GM12891 (cell line): Measurements from ENCODE around the gene LIF.
"Not testable (repeated sequence)": the region's sequence is repeated elsewhere in the genome, so short reads cannot be mapped to it uniquely, and the experiment has no call there.

Experiments
- DNase-seq: peaks from one replicate; pipeline ENCODE4 v3.0.0; 2011; ENCODE audit warnings: low spot score; ENCODE audit not compliant: insufficient read length
- FAIRE-seq: peaks from 2 replicates; lab custom pipeline; 2011; peaks lifted over from hg19 to GRCh38; lab: Jason Lieb, UNC
- PAX5 ChIP-seq: IDR thresholded peaks from 2 replicates; pipeline ENCODE4 v1.6.1; 2011; ENCODE audit warnings: low read length, moderate library complexity, mild to moderate bottlenecking; ENCODE audit not compliant: insufficient read depth, severe bottlenecking
- POLR2A ChIP-seq: IDR thresholded peaks from 2 replicates; pipeline ENCODE4 v1.6.1; 2011; ENCODE audit warnings: low read depth, low read length, control low read depth
- POLR2AphosphoS5 ChIP-seq: IDR thresholded peaks from 2 replicates; pipeline ENCODE4 v1.6.1; 2011; ENCODE audit warnings: low read depth, low read length, control low read depth
- POU2F2 ChIP-seq: IDR thresholded peaks from 2 replicates; pipeline ENCODE4 v1.6.1; 2011; ENCODE audit warnings: low read depth, mild to moderate bottlenecking, control low read depth, low read length, moderate library complexity
- SPI1 ChIP-seq: IDR thresholded peaks from 2 replicates; pipeline ENCODE4 v1.6.1; 2011; ENCODE audit warnings: low read depth, low read length, control low read depth
- TAF1 ChIP-seq: IDR thresholded peaks from 2 replicates; pipeline ENCODE4 v1.6.1; 2011; ENCODE audit warnings: low read depth, low read length, control low read depth

LIF gene

GRCh38 chr22:30202531-30203006 is 44.0 kb downstream of the LIF start:
- DNase-seq (no peak), FAIRE-seq (no peak)

GRCh38 chr22:30201945-30202344 is 44.6 kb downstream of the LIF start:
- no peak for FAIRE-seq
- DNase-seq: no peak
- TF ChIP-seq POLR2A (no peak), POU2F2 (no peak), TAF1 (no peak), POLR2AphosphoS5 (no peak), SPI1 (no peak), PAX5 (no peak)

More at GRCh38 chr22:30202531-30203006, 44.0 kb downstream of the LIF start:
- TF ChIP-seq PAX5: no peak
- TF ChIP-seq TAF1: no peak
- no peak for TF ChIP-seq SPI1
- TF ChIP-seq POLR2AphosphoS5: no peak

DNA sequence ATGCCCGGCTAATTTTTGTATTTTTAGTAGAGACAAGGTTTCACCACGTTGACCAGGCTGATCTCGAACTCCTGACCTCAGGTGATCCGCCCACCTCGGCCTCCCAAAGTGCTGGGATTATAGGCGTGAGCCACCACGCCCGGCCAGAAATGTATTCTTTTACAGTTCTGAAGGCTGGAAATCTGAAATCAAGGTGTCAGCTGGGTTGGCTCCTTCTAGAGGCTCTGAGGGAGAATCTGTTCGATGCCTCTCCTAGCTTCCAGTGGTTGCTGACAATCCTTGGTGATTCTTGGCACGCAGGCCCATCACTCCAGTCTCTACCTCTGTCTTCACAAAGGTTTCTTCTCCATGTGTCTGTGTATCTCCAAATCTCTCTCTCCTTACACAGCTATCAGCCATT is 45.7 kb downstream of the LIF start:
- FAIRE-seq, DNase-seq: not testable (repeated sequence)

- TF ChIP-seq PAX5 (no peak), POLR2A (no peak), POU2F2 (no peak), POLR2AphosphoS5 (no peak), TAF1 (no peak), SPI1 (no peak)
- FAIRE-seq (peak; percentile 45), DNase-seq (no peak)
Observed at GRCh38 chr22:30198921-30199320, 47.6 kb downstream of the LIF start.

DNA sequence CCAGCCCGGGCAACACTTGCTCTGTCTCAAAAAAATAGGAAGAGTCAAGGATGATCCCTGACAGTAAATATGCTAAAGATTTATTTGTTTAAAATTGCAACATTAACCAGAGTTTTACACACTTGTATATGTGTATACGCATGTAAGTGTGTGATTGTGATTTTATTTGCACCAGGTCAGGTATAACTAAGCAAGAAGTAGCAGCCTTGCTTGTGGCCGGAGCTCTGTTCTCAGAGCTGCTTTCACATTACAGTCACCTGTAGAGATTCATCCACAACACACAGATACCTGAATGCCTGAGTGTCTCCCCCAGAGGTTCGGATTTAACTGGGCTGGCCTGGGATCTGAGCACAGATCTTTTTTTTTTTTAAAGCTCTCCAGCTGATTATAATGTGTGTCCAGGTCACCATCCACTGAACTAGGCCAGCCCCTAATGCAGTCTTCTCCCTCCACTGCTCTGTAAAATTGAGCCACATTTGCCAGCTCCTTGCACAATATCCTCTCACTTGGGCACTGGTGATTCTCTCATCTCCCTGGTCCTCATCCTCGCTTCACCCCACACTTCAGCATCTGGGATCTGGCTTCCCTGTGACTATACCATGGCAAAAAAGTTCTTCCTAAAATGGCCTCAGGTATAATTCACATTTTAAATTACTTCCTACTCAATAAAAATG is 48.3 kb downstream of the LIF start:
- DNase-seq: no peak
- TF ChIP-seq POLR2A (no peak), PAX5 (no peak), POU2F2 (no peak), TAF1 (no peak), SPI1 (no peak), POLR2AphosphoS5 (no peak)
- no peak for FAIRE-seq

GRCh38 chr22:30197389-30197788 is 49.2 kb downstream of the LIF start:
- DNase-seq (no peak), FAIRE-seq (no peak)
- TF ChIP-seq POLR2A (no peak), PAX5 (no peak), SPI1 (no peak), TAF1 (no peak), POU2F2 (no peak), POLR2AphosphoS5 (no peak)

GRCh38 chr22:30196880-30197336 is 49.7 kb downstream of the LIF start:
- TF ChIP-seq PAX5 (no peak), POU2F2 (no peak), TAF1 (no peak), POLR2A (no peak), POLR2AphosphoS5 (no peak), SPI1 (no peak)
- FAIRE-seq (no peak), DNase-seq (no peak)

GRCh38 chr22:30196141-30196879 is 50.2 kb downstream of the LIF start:
- TF ChIP-seq POLR2AphosphoS5 (no peak), TAF1 (no peak; the same call in 1 of the 2 replicates), POU2F2 (peak; percentile 55; the same call in 1 of the 2 replicates), PAX5 (no peak), SPI1 (peak; percentile 12; the same call in 1 of the 2 replicates)
- DNase-seq (no peak), FAIRE-seq (peak; percentile 80)

- TF ChIP-seq POU2F2 (no peak), TAF1 (no peak), POLR2AphosphoS5 (no peak), SPI1 (peak; percentile 77), PAX5 (no peak), POLR2A (no peak)
- FAIRE-seq (no peak), DNase-seq (no peak)
Observed at GRCh38 chr22:30195245-30196140, 51.1 kb downstream of the LIF start.
